ENCODE data around the gene SPDEF. TPM values are rescaled to one million over a fixed set of nuclear protein-coding genes. Genes with fewer than 3 reads are reported as not detected.

The SPDEF gene
- total RNA-seq, 2 donors from 2014 or later: not detected

DNA sequence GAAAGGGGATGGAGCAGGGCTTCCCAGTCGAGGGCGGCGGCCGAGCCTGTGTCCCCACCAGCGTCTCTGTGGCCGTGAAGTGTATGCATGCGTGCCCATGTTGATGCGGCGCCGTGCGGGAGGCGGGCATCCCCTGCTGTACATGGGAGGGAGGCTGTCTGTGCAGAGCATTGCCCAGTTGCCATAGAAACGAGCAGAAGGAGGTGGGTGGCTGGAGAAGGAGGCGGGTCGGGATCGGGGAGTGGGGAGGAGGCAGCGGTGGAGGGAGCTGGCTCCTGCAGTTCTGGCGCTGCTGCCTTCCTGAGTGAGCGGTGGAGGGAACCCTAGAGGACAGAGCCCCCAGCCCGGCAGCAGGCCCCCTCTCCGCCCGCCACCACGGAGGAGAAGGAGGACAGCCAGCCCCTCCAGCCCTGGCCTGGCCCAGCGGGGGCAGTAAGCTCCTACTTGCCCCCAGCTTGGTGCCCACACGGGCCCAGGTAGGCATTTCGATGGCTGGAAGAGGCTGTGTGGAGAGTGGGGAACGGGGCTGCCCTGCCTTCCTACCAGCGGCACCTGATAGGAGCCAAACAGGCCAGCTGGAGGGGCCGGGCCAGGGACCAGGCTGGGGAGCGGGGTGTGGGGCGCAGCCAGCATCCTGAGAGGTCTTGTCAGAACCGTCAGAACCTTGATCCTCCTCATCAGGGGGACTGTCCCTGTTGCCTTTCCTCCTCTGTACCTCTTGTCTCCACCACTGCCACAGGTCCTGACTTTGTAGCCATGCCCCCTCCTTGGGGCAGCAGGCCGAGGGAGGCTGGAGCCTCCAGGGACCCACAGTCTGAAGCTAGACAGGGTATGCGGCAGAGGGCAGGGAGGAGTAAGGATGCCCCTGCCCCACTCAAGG lies 41.3 kb downstream of the SPDEF start:
- Histone ChIP-seq H3K4me1 (no peaks in the 10 kb centered on the region), H3K27ac (no peak overlapping the region), H3K27me3 (no peaks in the 10 kb centered on the region), H3K36me3 (replicated peaks in 1 of 2; ENCODE audit: insufficient read depth in 1 of 2, low read depth in 2 of 2) (no peaks in the 10 kb centered on the region), H3K9me3 (no peaks in the 10 kb centered on the region), H3K4me3 (no peak overlapping the region)
- ATAC-seq (peak; percentile 49), DNase-seq (peak in 1 of 4 donors; percentile 48)
- intact Hi-C loops (cut with DNase I): no loop called here
- WGBS, 2 donors: 35 to 37% methylated on average over 23 to 34 of the region's 34 CpGs
- TF ChIP-seq, protein P1, sequence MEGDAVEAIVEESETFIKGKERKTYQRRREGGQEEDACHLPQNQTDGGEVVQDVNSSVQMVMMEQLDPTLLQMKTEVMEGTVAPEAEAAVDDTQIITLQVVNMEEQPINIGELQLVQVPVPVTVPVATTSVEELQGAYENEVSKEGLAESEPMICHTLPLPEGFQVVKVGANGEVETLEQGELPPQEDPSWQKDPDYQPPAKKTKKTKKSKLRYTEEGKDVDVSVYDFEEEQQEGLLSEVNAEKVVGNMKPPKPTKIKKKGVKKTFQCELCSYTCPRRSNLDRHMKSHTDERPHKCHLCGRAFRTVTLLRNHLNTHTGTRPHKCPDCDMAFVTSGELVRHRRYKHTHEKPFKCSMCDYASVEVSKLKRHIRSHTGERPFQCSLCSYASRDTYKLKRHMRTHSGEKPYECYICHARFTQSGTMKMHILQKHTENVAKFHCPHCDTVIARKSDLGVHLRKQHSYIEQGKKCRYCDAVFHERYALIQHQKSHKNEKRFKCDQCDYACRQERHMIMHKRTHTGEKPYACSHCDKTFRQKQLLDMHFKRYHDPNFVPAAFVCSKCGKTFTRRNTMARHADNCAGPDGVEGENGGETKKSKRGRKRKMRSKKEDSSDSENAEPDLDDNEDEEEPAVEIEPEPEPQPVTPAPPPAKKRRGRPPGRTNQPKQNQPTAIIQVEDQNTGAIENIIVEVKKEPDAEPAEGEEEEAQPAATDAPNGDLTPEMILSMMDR (IDR thresholded peaks at IDR 0.05): peak in 1 of 7 experiments; percentile 14
- TF ChIP-seq POLR2A (IDR thresholded peaks at IDR 0.05): no peak

DNA sequence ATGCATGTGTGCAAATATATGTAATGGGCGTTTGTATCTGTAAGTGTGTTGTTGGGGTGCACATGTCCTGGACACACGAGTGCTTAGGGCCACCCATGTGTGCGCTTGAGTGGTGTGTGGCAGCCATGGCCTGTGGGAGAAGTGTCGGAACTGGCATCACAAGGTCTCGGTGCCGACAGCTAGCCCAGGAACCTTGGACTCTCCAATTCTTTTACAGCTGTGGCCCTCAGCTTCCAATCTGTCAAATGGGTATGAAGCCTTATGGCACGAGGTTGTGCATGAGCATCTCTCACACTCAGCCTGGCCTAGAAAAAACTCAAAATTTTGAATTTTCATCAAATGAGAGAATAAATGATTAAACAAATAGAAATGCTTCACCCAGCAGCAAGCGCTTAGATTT lies 42.0 kb downstream of the SPDEF start:
- Histone ChIP-seq H3K27me3 (no peaks in the 10 kb centered on the region), H3K27ac (no peak overlapping the region), H3K4me1 (no peaks in the 10 kb centered on the region), H3K4me3 (no peak overlapping the region), H3K36me3 (replicated peaks in 1 of 2; ENCODE audit: insufficient read depth in 1 of 2, low read depth in 2 of 2) (no peaks in the 10 kb centered on the region), H3K9me3 (no peaks in the 10 kb centered on the region)
- TF ChIP-seq POLR2A (IDR thresholded peaks at IDR 0.05): no peak
- TF ChIP-seq, protein P1 (IDR thresholded peaks at IDR 0.05): no peak
- ATAC-seq: no peak
- intact Hi-C loops (cut with DNase I): no loop called here
- DNase-seq: no peak
- WGBS, 2 donors: 79 to 85% methylated on average over 8 of the region's 8 CpGs

DNA sequence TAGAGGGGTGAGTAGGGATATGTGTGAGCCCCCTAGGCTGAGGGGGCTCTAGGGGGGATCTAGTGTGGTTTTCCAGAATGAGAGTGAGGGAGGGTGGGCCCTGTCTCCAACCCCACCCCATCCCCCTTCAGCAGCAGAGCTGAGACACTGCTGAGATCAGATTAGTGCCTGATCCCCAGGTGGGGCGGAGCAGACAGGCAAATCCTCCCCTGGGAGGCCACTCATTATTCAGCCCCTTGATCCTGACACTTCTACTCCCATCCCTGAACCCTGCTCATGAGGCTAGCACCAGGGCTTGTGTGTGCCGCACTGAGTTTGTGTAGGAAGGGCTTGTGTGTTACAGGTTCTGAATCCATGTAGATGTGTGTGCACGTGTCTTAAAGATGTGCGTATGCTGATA lies 42.5 kb downstream of the SPDEF start:
- TF ChIP-seq POLR2A (IDR thresholded peaks at IDR 0.05): no peak
- TF ChIP-seq, protein P1 (IDR thresholded peaks at IDR 0.05): no peak
- DNase-seq (no peak), ATAC-seq (no peak)
- 92 to 93% methylated on average over 4 of the region's 4 CpGs for WGBS, 2 donors
- no peaks in the 10 kb centered on the region for H3K9me3 ChIP-seq
- H3K4me1 ChIP-seq: no peaks in the 10 kb centered on the region
- H3K27ac ChIP-seq: no peak overlapping the region
- intact Hi-C loops (cut with DNase I): no loop called here
- no peak overlapping the region for H3K4me3 ChIP-seq
- H3K36me3 ChIP-seq (replicated peaks in 1 of 2; ENCODE audit: insufficient read depth in 1 of 2, low read depth in 2 of 2): no peaks in the 10 kb centered on the region
- no peaks in the 10 kb centered on the region for H3K27me3 ChIP-seq

DNA sequence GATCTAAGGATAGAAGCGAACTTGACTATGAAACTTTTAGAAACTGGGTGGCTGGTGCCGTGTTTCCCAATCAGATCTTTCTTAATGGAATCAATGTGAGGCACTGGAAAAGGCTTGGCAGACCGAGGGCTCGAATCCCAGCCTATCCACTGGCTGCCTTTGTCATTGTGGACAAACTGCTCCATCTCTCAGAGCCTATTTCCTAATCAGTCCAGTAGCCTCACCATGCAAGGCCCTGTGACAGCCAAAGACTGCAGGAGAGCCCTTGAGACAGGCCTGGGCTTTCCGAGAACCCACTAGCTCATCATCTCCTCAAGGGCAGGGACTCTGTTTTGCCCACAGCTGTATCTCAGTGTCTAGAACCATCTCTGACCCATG lies 43.4 kb downstream of the SPDEF start:
- ATAC-seq (no peak), DNase-seq (no peak)
- Histone ChIP-seq H3K27me3 (no peaks in the 10 kb centered on the region), H3K9me3 (no peaks in the 10 kb centered on the region), H3K27ac (no peak overlapping the region), H3K36me3 (replicated peaks in 1 of 2; ENCODE audit: insufficient read depth in 1 of 2, low read depth in 2 of 2) (no peaks in the 10 kb centered on the region), H3K4me3 (no peak overlapping the region), H3K4me1 (no peaks in the 10 kb centered on the region)
- no peak for TF ChIP-seq POLR2A (IDR thresholded peaks at IDR 0.05)
- TF ChIP-seq, protein P1 (IDR thresholded peaks at IDR 0.05): no peak
- intact Hi-C loops (cut with DNase I): no loop called here
- WGBS, 2 donors: 82 to 85% methylated on average over 5 of the region's 5 CpGs

Measured in body of pancreas (tissue), 4 donors.